ENCODE data around the gene GNAQ.

The GNAQ gene

DNA sequence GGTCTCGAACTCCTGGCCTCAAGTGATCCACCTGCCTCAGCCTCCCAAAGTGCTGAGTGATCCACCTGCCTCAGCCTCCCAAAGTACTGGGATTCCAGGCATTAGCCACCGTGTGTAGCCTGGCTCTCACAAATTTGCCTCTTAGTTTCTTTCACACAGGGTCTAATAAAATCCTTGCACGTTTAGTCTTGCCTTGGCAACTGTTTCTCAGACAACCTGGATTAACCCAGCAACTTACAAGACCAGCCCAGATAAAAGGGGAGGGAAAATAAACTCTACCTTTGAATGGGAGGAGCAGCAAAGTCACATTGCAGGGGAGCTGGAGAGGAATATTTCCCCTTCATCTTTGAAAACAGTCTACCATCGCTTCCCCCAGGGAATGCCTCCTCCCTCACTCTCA is 354.2 kb downstream of the GNAQ start:
- DNase-seq, result no peak

DNA sequence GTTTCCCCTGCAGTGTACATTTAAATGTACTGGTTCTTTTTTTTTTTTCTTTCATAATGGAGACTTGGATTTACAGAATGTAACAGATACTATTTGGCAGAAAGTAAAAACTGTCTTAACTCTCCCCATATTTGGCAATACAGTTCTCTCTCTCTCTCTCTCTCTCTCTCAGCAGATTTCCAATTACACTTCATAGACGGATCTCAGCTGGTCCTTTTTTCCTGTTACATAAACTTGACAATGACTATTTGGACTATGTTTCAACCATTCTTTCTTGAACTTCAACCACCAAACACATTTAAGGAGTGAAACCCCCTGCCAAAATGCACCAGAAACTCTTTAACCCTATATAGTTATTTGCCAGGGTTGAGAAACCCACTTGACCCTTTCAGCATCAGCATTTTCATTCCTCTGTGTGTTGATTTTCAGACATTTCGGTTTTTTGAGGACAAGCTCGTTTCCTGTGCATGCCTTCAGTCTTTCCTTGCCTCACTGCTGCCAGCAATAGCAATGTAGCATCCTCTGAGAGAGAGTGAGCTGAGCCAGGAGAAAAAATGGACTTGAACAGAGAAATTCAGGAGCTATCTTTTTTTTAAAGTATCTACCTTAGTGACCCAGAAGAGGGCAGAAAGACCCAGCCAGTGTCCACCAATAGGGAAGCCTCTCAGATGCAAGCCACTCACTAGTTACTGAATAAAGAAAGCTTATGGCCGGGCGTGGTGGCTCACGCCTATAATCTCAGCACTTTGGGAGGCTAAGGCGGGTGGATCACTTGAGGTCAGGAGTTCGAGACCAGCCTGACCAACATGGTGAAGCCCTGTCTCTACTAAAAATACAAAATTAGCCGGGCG is 357.4 kb downstream of the GNAQ start:
- no peak for DNase-seq

- DNase-seq, result no peak
Measured at GRCh38 chr9:77672183-77672582, 359.4 kb downstream of the GNAQ start.

- no peak for DNase-seq
Measured at GRCh38 chr9:77667151-77667550, 364.5 kb downstream of the GNAQ start.
